Ovary (tissue), 3 donors: ENCODE data around the gene SBNO2.

Experiments used
- EP300 ChIP-seq: sonication (generic); formaldehyde crosslinking; IDR thresholded peaks from one replicate; pipeline ENCODE4 v1.6.1; 2017; ENCODE audit warnings: antibody characterized with exemption
- POLR2A ChIP-seq: fragments of 450-650 bp; IDR thresholded peaks from one replicate; pipeline ENCODE4 v1.6.1; 2017; ENCODE audit warnings: antibody characterized with exemption, mild to moderate bottlenecking, moderate library complexity
- TF ChIP-seq, protein P1 (sequence below), 3 donors: fragments of 450-650 bp in 2 of 3; fragments of 200-600 bp in 1 of 3; IDR thresholded peaks; one replicate each; pipeline versions ENCODE4 v1.5.1 to v1.8.0; 2016 to 2022; ENCODE audit warnings: antibody characterized with exemption in 3 of 3, mild to moderate bottlenecking in 1 of 3
- donor health status: DM: no; HTN: no; CAD: no.

DNA sequence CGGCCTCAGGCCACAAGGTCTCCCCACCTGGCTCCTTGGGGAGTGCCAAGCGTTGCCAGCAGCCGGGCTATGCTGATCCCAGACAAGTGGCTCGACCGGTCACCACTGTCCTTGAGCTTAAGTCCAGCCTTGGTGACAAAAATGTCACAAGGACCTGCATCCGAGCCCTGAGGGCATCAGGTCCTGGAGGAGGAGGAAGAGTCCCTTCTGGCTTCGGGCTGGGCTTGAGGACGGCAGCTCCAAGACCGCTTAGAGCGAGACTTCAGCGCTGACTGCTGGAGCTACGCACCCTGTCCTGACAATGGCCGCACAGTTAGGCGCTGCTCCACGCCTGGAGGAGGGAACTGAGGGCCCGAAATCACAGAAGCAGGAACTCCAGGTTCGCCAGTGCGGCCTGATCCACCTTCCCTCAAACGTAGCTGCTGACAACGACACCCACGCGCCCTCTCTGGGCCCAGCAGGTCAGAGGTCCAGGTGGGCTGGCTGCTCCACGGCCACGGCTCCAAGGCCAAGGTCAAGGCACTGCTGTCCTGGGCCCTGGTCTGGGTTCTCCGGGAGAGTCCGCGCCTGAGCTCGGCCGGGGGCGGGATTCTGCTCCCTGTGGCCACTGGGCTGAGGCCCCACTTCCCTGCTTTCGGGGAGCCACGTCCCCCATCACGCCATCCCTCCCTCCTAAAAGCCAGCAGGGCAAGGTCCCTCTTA, 7.0 kb downstream of the SBNO2 start:
- TF ChIP-seq, protein P1, sequence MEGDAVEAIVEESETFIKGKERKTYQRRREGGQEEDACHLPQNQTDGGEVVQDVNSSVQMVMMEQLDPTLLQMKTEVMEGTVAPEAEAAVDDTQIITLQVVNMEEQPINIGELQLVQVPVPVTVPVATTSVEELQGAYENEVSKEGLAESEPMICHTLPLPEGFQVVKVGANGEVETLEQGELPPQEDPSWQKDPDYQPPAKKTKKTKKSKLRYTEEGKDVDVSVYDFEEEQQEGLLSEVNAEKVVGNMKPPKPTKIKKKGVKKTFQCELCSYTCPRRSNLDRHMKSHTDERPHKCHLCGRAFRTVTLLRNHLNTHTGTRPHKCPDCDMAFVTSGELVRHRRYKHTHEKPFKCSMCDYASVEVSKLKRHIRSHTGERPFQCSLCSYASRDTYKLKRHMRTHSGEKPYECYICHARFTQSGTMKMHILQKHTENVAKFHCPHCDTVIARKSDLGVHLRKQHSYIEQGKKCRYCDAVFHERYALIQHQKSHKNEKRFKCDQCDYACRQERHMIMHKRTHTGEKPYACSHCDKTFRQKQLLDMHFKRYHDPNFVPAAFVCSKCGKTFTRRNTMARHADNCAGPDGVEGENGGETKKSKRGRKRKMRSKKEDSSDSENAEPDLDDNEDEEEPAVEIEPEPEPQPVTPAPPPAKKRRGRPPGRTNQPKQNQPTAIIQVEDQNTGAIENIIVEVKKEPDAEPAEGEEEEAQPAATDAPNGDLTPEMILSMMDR (IDR thresholded peaks at IDR 0.05) = no peak
- TF ChIP-seq POLR2A (no peak), EP300 (no peak)
